ENCODE results near the gene FBN1. TPM values are rescaled to one million over a fixed set of nuclear protein-coding genes. Genes with fewer than 3 reads are reported as not detected.

The FBN1 gene
- total and polyA plus RNA-seq, 2 experiments from 2014 or later: 1.9 to 3.8 TPM

DNA sequence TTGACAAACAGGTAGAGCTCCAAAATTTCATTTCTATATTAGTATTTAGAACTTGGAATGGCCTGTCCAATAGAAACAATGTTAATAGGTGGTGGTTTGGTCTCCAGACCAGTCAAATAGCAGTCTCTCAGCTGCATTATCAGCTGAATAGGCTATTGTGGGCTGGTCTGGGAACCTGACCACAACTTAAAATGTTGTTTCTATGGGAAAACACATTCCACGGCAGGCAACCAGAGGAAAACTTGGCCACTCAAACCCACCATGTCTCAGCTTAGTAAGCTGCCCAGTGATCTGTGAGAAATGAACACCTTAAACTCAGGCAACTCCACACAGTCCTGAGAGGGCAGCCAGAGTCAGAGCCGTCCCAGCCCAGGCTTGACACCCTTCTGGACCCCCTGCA lies 20.4 kb downstream of the FBN1 start:
- DNase-seq (ENCODE audit: low spot score): no peak
- Histone ChIP-seq H3F3A (replicated peaks; ENCODE audit: low read depth) (no peaks in the 10 kb centered on the region), H4K20me1 (replicated peaks; ENCODE audit: insufficient read depth) (no peaks in the 10 kb centered on the region; the same call in 1 of the 2 replicates), H3K36me3 (ENCODE audit: insufficient read depth) (no peaks in the 10 kb centered on the region), H3K4me3 (no peak overlapping the region), H3K4me1 (ENCODE audit: insufficient read depth) (no peaks in the 10 kb centered on the region; the same call in none of the 2 replicates), H3K4me2 (no peak overlapping the region), H3K27me3 (ENCODE audit: insufficient read depth) (no peaks in the 10 kb centered on the region), H2AFZ (peak overlapping the region; percentile 83; the same call in 1 of the 2 replicates), H3K79me2 (replicated peaks; ENCODE audit: insufficient read depth) (no peaks in the 10 kb centered on the region), H3K9me2 (ENCODE audit: insufficient read depth) (no peaks in the 10 kb centered on the region), H3K27ac (ENCODE audit: low read depth) (no peak overlapping the region)
- TF ChIP-seq NANOG (IDR thresholded peaks at IDR 0.05; ENCODE audit: borderline replicate concordance) (no peak), STAT1 (IDR thresholded peaks at IDR 0.05; ENCODE audit: unreplicated experiment) (no peak), EZH2 (IDR thresholded peaks at IDR 0.05; ENCODE audit: low read depth, unreplicated experiment) (no peak), ZNF114 (CRISPR knock-in tag; IDR thresholded peaks at IDR 0.05) (no peak)
- TF ChIP-seq, protein P1, sequence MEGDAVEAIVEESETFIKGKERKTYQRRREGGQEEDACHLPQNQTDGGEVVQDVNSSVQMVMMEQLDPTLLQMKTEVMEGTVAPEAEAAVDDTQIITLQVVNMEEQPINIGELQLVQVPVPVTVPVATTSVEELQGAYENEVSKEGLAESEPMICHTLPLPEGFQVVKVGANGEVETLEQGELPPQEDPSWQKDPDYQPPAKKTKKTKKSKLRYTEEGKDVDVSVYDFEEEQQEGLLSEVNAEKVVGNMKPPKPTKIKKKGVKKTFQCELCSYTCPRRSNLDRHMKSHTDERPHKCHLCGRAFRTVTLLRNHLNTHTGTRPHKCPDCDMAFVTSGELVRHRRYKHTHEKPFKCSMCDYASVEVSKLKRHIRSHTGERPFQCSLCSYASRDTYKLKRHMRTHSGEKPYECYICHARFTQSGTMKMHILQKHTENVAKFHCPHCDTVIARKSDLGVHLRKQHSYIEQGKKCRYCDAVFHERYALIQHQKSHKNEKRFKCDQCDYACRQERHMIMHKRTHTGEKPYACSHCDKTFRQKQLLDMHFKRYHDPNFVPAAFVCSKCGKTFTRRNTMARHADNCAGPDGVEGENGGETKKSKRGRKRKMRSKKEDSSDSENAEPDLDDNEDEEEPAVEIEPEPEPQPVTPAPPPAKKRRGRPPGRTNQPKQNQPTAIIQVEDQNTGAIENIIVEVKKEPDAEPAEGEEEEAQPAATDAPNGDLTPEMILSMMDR (conservative IDR thresholded peaks at IDR 0.05; ENCODE audit: low read depth in 2 of 2): no peak
- H3K4me1 Mint-ChIP-seq: peaks cover 6% of the 10 kb centered on the region
- no peak overlapping the region for H3K27ac Mint-ChIP-seq
- no peak for ATAC-seq
- no peak overlapping the region for H3K4me3 Mint-ChIP-seq
- peaks cover 1% of the 10 kb centered on the region for H3K27me3 Mint-ChIP-seq (ENCODE audit: insufficient read depth, low read depth, poor library complexity)
- no peaks in the 10 kb centered on the region for H3K9me3 Mint-ChIP-seq
- H3K36me3 Mint-ChIP-seq (ENCODE audit: low read depth): no peaks in the 10 kb centered on the region

DNA sequence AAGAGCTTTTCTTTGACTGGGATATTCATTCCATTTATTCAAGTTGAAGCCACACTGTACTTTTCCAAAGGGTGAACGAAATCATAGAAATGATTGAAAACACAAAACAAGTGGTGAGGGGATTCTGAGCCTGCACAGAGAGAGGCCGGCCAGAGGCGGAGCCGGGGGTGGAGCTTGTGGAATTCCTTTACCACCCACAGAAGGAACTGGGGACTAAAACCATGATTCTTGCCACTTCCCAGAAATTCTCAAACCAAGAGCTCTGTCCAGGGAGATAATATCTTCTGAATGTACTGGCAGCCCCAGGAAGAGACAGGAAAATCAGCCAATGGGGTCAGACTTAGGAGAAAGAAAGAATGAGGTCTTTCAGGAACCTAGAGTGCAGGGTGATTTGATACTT lies 20.8 kb downstream of the FBN1 start:
- Histone ChIP-seq H3K9me2 (ENCODE audit: insufficient read depth) (no peaks in the 10 kb centered on the region), H3K4me3 (no peak overlapping the region), H3K27me3 (ENCODE audit: insufficient read depth) (no peaks in the 10 kb centered on the region), H3K4me1 (ENCODE audit: insufficient read depth) (no peaks in the 10 kb centered on the region; the same call in none of the 2 replicates), H3F3A (replicated peaks; ENCODE audit: low read depth) (no peaks in the 10 kb centered on the region), H3K27ac (ENCODE audit: low read depth) (no peak overlapping the region), H3K4me2 (no peak overlapping the region), H4K20me1 (replicated peaks; ENCODE audit: insufficient read depth) (no peaks in the 10 kb centered on the region; the same call in 1 of the 2 replicates), H3K79me2 (replicated peaks; ENCODE audit: insufficient read depth) (no peaks in the 10 kb centered on the region), H3K36me3 (ENCODE audit: insufficient read depth) (no peaks in the 10 kb centered on the region), H2AFZ (peak overlapping the region; percentile 83; the same call in 1 of the 2 replicates)
- H3K9me3 Mint-ChIP-seq: no peaks in the 10 kb centered on the region
- ATAC-seq (peak; percentile 75), DNase-seq (ENCODE audit: low spot score) (peak; percentile 27)
- H3K27ac Mint-ChIP-seq: no peak overlapping the region; the same call in 1 of the 2 replicates
- H3K4me1 Mint-ChIP-seq: peaks cover 4% of the 10 kb centered on the region
- peaks cover 1% of the 10 kb centered on the region for H3K27me3 Mint-ChIP-seq (ENCODE audit: insufficient read depth, low read depth, poor library complexity)
- no peak overlapping the region for H3K4me3 Mint-ChIP-seq
- H3K36me3 Mint-ChIP-seq (ENCODE audit: low read depth): no peaks in the 10 kb centered on the region
- TF ChIP-seq EZH2 (IDR thresholded peaks at IDR 0.05; ENCODE audit: low read depth, unreplicated experiment): no peak
- TF ChIP-seq STAT1 (IDR thresholded peaks at IDR 0.05; ENCODE audit: unreplicated experiment): no peak
- TF ChIP-seq JUNB (IDR thresholded peaks at IDR 0.05; ENCODE audit: unreplicated experiment): no peak
- TF ChIP-seq ZNF331 (CRISPR knock-in tag; IDR thresholded peaks at IDR 0.05; ENCODE audit: low read depth): no peak
- no peak for TF ChIP-seq EZH2phosphoT487 (IDR thresholded peaks at IDR 0.05; ENCODE audit: unreplicated experiment)
- no peak for TF ChIP-seq POLR2AphosphoS5 (IDR thresholded peaks at IDR 0.05; ENCODE audit: low read depth)
- TF ChIP-seq, protein P2, sequence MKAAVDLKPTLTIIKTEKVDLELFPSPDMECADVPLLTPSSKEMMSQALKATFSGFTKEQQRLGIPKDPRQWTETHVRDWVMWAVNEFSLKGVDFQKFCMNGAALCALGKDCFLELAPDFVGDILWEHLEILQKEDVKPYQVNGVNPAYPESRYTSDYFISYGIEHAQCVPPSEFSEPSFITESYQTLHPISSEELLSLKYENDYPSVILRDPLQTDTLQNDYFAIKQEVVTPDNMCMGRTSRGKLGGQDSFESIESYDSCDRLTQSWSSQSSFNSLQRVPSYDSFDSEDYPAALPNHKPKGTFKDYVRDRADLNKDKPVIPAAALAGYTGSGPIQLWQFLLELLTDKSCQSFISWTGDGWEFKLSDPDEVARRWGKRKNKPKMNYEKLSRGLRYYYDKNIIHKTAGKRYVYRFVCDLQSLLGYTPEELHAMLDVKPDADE (IDR thresholded peaks at IDR 0.05): no peak
- TF ChIP-seq, protein P3, sequence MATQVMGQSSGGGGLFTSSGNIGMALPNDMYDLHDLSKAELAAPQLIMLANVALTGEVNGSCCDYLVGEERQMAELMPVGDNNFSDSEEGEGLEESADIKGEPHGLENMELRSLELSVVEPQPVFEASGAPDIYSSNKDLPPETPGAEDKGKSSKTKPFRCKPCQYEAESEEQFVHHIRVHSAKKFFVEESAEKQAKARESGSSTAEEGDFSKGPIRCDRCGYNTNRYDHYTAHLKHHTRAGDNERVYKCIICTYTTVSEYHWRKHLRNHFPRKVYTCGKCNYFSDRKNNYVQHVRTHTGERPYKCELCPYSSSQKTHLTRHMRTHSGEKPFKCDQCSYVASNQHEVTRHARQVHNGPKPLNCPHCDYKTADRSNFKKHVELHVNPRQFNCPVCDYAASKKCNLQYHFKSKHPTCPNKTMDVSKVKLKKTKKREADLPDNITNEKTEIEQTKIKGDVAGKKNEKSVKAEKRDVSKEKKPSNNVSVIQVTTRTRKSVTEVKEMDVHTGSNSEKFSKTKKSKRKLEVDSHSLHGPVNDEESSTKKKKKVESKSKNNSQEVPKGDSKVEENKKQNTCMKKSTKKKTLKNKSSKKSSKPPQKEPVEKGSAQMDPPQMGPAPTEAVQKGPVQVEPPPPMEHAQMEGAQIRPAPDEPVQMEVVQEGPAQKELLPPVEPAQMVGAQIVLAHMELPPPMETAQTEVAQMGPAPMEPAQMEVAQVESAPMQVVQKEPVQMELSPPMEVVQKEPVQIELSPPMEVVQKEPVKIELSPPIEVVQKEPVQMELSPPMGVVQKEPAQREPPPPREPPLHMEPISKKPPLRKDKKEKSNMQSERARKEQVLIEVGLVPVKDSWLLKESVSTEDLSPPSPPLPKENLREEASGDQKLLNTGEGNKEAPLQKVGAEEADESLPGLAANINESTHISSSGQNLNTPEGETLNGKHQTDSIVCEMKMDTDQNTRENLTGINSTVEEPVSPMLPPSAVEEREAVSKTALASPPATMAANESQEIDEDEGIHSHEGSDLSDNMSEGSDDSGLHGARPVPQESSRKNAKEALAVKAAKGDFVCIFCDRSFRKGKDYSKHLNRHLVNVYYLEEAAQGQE (IDR thresholded peaks at IDR 0.05; ENCODE audit: unreplicated experiment): no peak
- no peak for TF ChIP-seq NANOG (IDR thresholded peaks at IDR 0.05; ENCODE audit: borderline replicate concordance)
